ENCODE results near the gene MT2A. TPM values are rescaled to one million over a fixed set of nuclear protein-coding genes. Genes with fewer than 3 reads are reported as not detected.
"Not testable (repeated sequence)": the region's sequence is repeated elsewhere in the genome, so short reads cannot be mapped to it uniquely, and the experiment has no call there.

MT2A gene
- total RNA-seq, 1 donor from 2014 or later: 220 TPM

DNA sequence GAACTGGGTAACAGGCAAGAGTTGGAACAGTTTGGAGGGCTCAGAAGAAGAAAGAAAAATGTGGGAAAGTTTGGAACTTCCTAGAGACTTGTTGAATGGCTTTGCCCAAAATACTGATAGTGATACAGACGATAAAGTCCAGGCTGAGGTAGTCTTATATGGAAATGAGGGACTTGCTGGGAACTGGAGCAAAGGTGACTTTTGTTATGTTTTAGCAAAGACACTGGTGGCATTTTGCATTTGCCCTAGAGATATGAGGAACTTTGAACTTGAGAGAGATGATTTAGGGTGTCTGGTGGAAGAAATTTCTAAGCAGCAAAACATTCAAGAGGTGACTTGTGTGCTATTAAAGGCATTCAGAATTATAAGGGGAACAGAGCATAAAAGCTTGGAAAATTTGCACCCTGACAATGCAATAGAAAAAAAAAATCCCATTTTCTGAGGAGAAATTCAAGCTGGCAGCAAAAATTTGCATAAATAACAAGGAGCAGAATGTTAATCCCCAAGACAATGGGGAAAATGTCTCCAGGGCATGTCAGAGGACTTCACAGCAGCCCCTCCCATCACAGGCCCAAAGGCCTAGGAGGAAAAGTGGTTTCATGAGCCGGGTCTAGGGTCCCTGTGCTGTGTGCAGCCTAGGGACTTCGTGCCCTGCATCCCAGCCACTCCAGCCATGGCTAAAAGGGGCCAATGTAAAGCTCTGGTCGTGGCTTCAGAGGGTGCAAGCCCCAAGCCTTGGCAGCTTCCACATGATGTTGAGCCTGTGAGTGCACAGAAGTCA is 13.5 kb downstream of the MT2A start:
- not testable (repeated sequence) for ATAC-seq

- ATAC-seq: not testable (repeated sequence)
These were observed 14.8 kb downstream of the MT2A start for GRCh38 chr16:56623184-56623583.

DNA sequence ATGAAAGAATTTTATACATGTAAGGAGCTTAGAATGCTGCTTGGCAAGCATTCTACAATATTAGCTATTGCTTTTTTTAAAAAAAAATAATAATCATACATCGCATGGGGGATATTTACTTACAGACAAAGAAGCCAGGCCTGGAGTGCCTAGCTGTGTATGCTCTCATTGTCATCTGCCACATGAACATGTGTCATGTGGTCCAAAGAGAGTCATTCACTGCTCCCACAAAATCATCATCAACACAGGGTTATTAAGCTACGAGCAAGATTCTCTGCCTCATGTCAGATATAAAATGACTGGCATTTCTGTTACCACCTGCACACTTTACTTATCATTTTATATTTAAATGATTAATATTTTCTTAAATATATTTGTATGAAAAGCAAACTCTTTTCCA is 15.3 kb downstream of the MT2A start:
- no peak for ATAC-seq

DNA sequence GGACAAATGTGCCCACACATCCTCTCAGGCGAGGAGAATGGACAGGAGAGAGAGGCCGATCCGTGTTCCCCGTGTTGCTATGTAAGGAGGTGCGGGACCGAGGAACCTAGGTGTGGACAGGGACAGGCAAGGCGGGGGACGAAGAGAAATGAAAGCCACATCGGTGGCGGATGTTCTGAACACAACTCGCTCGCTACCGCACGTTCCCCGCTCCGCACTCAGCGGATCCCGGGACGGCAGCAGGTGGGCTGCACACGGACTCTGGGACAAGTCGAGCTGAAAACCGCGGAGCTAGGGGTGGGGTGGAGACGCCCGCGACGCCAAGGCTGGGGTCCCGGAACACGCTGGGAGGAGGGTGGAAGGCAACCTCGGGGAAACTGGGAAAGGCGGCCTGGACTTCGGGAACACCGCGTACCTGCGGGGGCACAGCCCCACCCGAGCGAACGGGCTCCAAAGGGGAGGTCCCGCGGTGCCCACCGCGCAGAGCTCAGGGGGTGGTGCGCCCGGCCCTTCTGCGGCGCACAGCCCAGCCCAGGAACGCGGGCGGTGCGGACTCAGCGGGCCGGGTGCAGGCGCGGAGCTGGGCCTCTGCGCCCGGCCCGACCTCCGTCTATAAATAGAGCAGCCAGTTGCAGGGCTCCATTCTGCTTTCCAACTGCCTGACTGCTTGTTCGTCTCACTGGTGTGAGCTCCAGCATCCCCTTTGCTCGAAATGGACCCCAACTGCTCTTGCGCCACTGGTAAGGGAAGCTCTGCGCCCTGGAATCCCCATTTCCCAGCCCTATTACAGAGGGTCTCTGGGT is 17.0 kb downstream of the MT2A start, which contains the start of gene MT1E:
TSS of gene MT1E (plus strand) at position 642 of the 803 bp plus-strand sequence. CDS start at position 713, 71 bp downstream.
- ATAC-seq: peak; percentile 92

GRCh38 chr16:56625943-56626654 is 17.7 kb downstream of the MT2A start:
- ATAC-seq: peak; percentile 56

DNA sequence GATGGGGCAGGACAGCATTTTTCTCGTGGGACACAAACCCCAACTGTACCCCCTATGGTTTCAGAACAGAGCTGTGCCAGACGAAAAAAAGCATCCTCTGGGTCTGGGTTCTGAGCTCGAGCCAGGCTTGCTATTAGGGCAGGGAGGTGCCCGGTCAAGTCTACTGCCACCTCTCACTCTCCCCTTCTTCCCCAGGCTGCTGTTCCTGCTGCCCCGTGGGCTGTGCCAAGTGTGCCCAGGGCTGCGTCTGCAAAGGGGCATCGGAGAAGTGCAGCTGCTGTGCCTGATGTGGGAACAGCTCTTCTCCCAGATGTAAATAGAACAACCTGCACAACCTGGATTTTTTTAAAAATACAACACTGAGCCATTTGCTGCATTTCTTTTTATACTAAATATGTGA is 18.3 kb downstream of the MT2A start:
- ATAC-seq: no peak

DNA sequence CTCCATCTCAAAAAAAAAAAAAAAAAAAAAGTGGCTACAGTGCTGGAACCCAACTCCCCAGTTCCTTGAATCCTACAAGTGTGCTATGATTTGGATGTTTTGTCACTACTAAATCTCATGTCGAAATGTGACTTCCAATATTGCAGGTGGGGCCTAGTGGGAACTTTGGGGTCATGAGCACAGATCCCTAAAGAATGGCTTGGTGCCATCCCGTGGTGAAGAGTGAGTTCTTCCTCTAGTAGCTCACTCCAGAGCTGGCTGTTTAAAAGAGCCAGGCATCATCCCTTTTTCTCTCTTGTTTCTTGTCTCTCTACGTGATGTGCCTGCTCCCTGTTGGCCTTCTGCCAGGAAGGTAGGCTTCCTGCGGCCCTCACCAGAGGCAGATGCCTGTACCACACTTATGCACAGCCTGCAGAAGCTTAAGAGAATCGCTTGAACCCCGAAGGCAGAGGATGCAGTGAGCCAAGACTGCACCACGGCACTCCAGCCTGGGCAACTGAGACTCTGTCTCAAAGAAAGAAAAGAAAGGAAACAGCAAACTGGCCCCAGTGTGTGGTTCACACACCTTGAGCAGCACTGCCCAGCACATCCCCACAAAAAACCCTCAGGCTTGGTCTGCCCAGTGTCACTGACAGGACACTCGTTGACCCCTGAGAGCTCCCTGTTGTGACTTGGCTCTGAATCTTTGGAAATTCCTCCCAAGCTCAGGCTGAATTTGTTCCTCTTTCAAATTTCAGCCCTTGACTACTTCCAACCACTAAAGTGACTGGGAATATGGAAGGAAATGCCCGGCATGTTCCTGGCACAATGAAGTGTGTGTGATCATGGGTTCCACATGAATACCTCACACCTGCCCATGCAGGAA is 20.3 kb downstream of the MT2A start:
- ATAC-seq: no peak

GRCh38 chr16:56629531-56629930 is 21.1 kb downstream of the MT2A start:
- no peak for ATAC-seq

DNA sequence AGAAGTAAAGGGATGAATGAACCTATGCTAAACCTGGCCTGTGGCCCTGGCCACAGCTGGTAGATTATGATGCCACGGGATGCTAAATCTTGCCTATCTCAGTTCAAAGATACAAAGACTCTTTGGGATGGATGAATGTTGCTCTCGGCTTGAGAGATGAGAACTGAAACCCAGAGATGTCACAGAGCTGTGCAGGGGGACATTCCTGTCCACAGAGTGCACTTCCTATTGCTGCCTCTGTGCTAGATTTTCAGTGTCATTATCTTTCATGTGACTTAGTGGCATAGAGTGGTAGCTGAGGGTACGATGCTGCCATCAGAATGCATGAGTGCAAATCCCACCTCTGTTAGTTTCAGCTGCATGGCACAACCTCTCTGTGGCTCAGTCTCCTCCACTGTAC is 21.8 kb downstream of the MT2A start:
- no peak for ATAC-seq

- ATAC-seq: no peak
These were observed 22.8 kb downstream of the MT2A start for GRCh38 chr16:56631197-56631596.

DNA sequence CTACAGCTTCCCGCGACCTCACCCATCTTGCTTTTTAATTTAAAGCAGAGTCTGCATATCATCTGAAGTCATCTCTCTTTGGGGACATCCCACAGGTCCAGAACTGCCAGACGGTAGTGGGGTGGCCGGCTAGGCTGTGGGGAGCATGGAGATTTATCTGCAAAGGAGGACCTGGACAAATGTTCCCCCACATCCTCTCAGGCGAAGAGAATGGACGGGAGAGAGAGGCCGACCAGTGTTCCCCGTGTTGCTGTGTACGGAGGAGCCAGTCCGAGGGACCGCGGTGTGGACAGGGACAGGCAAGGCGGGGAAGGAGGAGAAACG is 23.4 kb downstream of the MT2A start:
- no peak for ATAC-seq

DNA sequence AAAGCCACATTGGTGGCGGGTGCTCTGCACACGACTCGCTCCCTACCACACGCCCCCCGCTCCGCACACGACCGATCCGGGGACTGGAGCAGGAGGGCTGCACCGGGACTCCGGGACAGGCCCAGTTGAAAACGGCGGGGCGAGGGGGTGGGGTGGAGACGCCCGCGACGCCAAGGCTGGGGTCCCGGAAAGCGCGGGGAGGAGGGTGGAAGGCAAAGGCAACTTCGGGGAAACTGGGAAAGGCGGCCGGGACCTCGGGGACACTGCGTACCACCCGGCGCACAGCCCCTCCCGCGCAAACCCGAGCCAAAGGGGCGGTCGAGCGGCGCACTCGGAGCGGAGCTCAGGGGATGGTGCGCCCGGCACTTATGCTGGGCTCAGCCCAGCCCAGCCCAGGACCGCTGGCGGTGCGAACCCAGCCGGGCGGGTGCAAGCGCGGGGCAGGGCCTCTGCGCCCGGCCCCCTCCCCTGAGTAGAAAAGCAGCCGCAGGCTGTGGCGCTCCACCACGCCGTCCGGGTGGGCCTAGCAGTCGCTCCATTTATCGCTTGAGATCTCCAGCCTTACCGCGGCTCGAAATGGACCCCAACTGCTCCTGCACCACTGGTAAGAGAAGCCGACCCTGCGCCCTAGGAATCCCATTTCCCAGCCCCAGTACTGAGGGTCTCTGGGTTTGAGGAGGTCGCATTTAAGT is 23.9 kb downstream of the MT2A start, which contains the start of gene MT1M:
TSS of gene MT1M (plus strand) at position 504 of the 692 bp plus-strand sequence. CDS start at position 577, 73 bp downstream.
- ATAC-seq: peak; percentile 54

DNA sequence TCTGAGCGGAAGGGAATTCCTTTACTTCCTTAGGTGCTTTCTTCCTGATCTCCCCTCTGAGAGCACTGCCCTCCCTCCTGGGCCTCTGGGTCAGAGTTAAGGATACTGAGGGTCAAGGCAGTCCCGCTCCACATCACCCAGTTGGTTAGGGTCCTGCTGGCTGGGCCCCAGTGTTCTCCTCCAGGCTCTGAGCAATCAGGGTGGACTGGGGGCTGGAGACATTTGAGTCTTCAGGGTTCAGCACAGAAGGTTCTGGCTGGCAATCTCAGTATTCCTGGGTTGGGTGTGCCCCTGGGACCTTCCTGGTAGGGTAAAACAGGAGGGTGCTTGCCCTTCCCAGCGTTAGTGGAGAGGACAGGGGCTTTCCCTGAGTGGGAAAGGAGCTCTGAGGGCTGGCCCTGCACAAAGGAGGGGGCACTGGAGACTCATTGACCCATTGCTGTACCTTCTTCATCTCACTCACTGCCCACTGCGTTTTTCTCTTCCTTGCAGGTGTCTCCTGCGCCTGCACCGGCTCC is 24.5 kb downstream of the MT2A start:
- ATAC-seq: no peak

GRCh38 chr16:56633535-56633934 is 25.2 kb downstream of the MT2A start:
- no peak for ATAC-seq

- ATAC-seq: no peak
These were observed 26.5 kb downstream of the MT2A start for GRCh38 chr16:56634715-56635440.

GRCh38 chr16:56635441-56635967 is 27.1 kb downstream of the MT2A start:
- ATAC-seq: no peak

GRCh38 chr16:56636616-56637413 is 28.4 kb downstream of the MT2A start:
- ATAC-seq: peak; percentile 36

DNA sequence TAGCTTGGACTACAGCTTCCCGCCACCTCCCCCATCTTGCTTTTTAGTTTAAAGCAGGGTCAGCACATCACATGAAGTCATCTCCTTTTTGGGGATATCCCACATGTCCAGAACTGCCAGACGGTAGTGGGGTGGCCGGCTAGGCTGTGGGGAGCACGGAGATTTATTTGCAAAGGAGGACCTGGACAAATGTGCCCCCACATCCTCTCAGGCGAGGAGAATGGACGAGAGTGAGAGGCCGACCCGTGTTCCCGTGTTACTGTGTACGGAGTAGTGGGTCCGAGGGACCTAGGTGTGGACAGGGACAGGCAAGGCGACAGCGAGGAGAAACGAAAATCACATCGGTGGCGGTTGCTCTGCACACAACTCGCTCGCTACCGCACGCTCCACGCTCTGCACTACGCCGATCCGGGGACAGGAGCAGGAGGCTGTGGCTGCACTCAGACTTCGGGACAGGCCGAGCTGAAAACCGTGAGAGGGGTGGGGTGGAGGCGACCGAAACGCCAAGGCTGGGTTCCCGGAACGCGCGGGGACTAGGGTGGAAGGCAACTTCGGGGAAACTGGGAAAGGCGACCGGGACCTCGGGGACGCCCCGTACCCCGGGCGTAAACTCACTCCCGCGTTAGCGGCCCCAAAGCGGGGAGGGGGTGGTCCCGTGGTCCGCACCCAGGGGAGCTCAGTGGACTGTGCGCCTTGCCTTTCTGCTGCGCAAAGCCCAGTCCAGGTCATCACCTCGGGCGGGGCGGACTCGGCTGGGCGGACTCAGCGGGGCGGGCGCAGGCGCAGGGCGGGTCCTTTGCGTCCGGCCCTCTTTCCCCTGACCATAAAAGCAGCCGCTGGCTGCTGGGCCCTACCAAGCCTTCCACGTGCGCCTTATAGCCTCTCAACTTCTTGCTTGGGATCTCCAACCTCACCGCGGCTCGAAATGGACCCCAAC is 29.7 kb downstream of the MT2A start, which contains the start of gene MT1A:
TSS of gene MT1A (plus strand) at position 853 of the 937 bp plus-strand sequence. CDS start at position 926, 73 bp downstream.
- peak; percentile 36 for ATAC-seq

Measured in esophagus mucosa (tissue), 1 donor.